ENCODE measurements around the gene LZTR1. TPM values are rescaled to one million over a fixed set of nuclear protein-coding genes. Genes with fewer than 3 reads are reported as not detected.

The LZTR1 gene
- total RNA-seq, 4 donors from 2014 or later = 41.1 to 60.8 (median 43.4) TPM

- TF ChIP-seq CTCF (IDR thresholded peaks at IDR 0.05; ENCODE audit: low read depth) = no peak
Observed at GRCh38 chr22:20955548-20955947, 26.5 kb upstream of the LZTR1 start.

GRCh38 chr22:20956258-20957101 is 25.6 kb upstream of the LZTR1 start:
- TF ChIP-seq CTCF (IDR thresholded peaks at IDR 0.05; ENCODE audit: low read depth) = no peak

GRCh38 chr22:20957102-20957682 is 24.9 kb upstream of the LZTR1 start:
- TF ChIP-seq CTCF (IDR thresholded peaks at IDR 0.05; ENCODE audit: low read depth) = no peak

- TF ChIP-seq CTCF (IDR thresholded peaks at IDR 0.05; ENCODE audit: low read depth) = no peak
Observed at GRCh38 chr22:20957683-20958431, 24.2 kb upstream of the LZTR1 start.

- no peak for TF ChIP-seq CTCF (IDR thresholded peaks at IDR 0.05; ENCODE audit: low read depth)
Observed at GRCh38 chr22:20959578-20960461, 22.3 kb upstream of the LZTR1 start.

- no peak for TF ChIP-seq CTCF (IDR thresholded peaks at IDR 0.05; ENCODE audit: low read depth)
Observed at GRCh38 chr22:20960609-20961008, 21.5 kb upstream of the LZTR1 start.

Measured in subcutaneous adipose tissue (tissue), 4 donors.